Stomach (tissue), 9 donors: ENCODE results near the gene AR. TPM values are rescaled to one million over a fixed set of nuclear protein-coding genes. Genes with fewer than 3 reads are reported as not detected.

Source experiments
- DNase-seq, 2 donors: peaks; one replicate each; pipeline versions ENCODE4 v3.0.0 to v3.0.0-alpha.2; 2013 to 2019
- H3K27ac ChIP-seq, 5 donors: fragments of 200-600 bp in 4 of 5; sonication (generic) in 4 of 5; one replicate each; pipeline ENCODE4 v1.5.1; 2013 to 2019; ENCODE audit warnings: mild to moderate bottlenecking in 1 of 5, moderate library complexity in 1 of 5
- H3K27me3 ChIP-seq, 3 donors: fragments of 200-600 bp; sonication (generic); one replicate each; pipeline ENCODE4 v1.5.1; 2017 to 2019; ENCODE audit warnings: mixed run types in 1 of 3
- H3K36me3 ChIP-seq, 4 donors: fragments of 200-600 bp; sonication (generic); 1 replicate in 3 of 4; 2 replicates in 1 of 4; pipeline ENCODE4 v1.5.1; 2016 to 2019
- H3K4me1 ChIP-seq, 4 donors: fragments of 200-600 bp; sonication (generic); one replicate each; pipeline ENCODE4 v1.5.1; 2016 to 2019
- H3K4me3 ChIP-seq, 4 donors: fragments of 200-600 bp; sonication (generic) in 3 of 4; one replicate each; pipeline ENCODE4 v1.5.1; 2016 to 2019; ENCODE audit warnings: mild to moderate bottlenecking in 1 of 4
- H3K9me3 ChIP-seq, 4 donors: fragments of 200-600 bp; sonication (generic); one replicate each; pipeline ENCODE4 v1.5.1; 2016 to 2019
- EP300 ChIP-seq: sonication (generic); formaldehyde crosslinking; IDR thresholded peaks from one replicate; pipeline ENCODE4 v1.6.1; 2017; ENCODE audit warnings: antibody characterized with exemption
- POLR2A ChIP-seq, 4 donors: fragments of 450-650 bp; IDR thresholded peaks; one replicate each; pipeline ENCODE4 v1.6.1; 2016; ENCODE audit warnings: antibody characterized with exemption in 4 of 4, control low read depth in 2 of 4, mild to moderate bottlenecking in 1 of 4, moderate library complexity in 1 of 4
- POLR2AphosphoS5 ChIP-seq, 3 donors: sonication (generic); formaldehyde crosslinking; IDR thresholded peaks; one replicate each; pipeline ENCODE4 v1.6.1; 2016; ENCODE audit warnings: antibody characterized with exemption in 3 of 3
- WGBS, 5 donors: extraction: QIAGEN DNeasy Blood & Tissue Kit in 3 of 5; methylation state at CpG; one replicate each; pipeline versions ENCODE4 v1.1.5 to v1.1.7; 2013 to 2018; 5-methylcytosine and 5-hydroxymethylcytosine counted together
- intact Hi-C: fragments of 100-400 bp; cut with DNase I; formaldehyde crosslinking; loops from one replicate; pipeline ENCODE4 v1.15.1; 2023; ENCODE audit warnings: low total_unique reads
- polyA plus RNA-seq, 3 donors: library from polyadenylated mRNA; stranded (reverse); fragments of 200-250 nt; gene quantifications; one replicate each; pipeline ENCODE4 v1.2.3, GENCODE V29; 2013
- total RNA-seq, 5 donors: library from RNA; depleted of rRNA; stranded (reverse); fragments of >200 nt; gene quantifications; one replicate each; pipeline versions ENCODE4 v1.1.0 to v1.2.3, GENCODE V29; 2014 to 2016
- TF ChIP-seq, protein P1 (sequence below), 7 experiments: fragments of 450-650 bp in 4 of 7; fragments of 200-600 bp in 3 of 7; sonication (generic) in 3 of 7; IDR thresholded peaks; one replicate each; pipeline ENCODE4 v1.5.1; 2016 to 2019; ENCODE audit warnings: antibody characterized with exemption in 7 of 7, control low read depth in 2 of 7, mild to moderate bottlenecking in 1 of 7
- donor health status: healthy with polysubstance abuse.
- donor health status: Bipolar disorder and iron deficiency.
- donor health status: healthy.

AR gene
- total and polyA plus RNA-seq, 8 donors: 0.50 to 8.8 (median 1.4) TPM

DNA sequence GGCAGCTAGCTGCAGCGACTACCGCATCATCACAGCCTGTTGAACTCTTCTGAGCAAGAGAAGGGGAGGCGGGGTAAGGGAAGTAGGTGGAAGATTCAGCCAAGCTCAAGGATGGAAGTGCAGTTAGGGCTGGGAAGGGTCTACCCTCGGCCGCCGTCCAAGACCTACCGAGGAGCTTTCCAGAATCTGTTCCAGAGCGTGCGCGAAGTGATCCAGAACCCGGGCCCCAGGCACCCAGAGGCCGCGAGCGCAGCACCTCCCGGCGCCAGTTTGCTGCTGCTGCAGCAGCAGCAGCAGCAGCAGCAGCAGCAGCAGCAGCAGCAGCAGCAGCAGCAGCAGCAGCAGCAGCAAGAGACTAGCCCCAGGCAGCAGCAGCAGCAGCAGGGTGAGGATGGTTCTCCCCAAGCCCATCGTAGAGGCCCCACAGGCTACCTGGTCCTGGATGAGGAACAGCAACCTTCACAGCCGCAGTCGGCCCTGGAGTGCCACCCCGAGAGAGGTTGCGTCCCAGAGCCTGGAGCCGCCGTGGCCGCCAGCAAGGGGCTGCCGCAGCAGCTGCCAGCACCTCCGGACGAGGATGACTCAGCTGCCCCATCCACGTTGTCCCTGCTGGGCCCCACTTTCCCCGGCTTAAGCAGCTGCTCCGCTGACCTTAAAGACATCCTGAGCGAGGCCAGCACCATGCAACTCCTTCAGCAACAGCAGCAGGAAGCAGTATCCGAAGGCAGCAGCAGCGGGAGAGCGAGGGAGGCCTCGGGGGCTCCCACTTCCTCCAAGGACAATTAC, 1.4 kb downstream of the AR start:
- intact Hi-C loops: no loop called here
- Histone ChIP-seq H3K4me1 (peaks cover 0 to 22% (median 15%) of the 10 kb centered on the region in 4 donors), H3K4me3 (peak overlapping the region; percentile 46 to 52 (median 47)), H3K9me3 (peaks cover 0 to 3% (median 0%) of the 10 kb centered on the region in 4 donors), H3K27ac (peak overlapping the region in 1 of 5 donors; percentile 39), H3K36me3 (no peaks in the 10 kb centered on the region), H3K27me3 (peaks cover 0 to 32% (median 27%) of the 10 kb centered on the region in 3 donors)
- TF ChIP-seq EP300 (no peak), POLR2A (IDR thresholded peaks at IDR 0.05) (no peak), POLR2AphosphoS5 (IDR thresholded peaks at IDR 0.05) (no peak)
- TF ChIP-seq, protein P1, sequence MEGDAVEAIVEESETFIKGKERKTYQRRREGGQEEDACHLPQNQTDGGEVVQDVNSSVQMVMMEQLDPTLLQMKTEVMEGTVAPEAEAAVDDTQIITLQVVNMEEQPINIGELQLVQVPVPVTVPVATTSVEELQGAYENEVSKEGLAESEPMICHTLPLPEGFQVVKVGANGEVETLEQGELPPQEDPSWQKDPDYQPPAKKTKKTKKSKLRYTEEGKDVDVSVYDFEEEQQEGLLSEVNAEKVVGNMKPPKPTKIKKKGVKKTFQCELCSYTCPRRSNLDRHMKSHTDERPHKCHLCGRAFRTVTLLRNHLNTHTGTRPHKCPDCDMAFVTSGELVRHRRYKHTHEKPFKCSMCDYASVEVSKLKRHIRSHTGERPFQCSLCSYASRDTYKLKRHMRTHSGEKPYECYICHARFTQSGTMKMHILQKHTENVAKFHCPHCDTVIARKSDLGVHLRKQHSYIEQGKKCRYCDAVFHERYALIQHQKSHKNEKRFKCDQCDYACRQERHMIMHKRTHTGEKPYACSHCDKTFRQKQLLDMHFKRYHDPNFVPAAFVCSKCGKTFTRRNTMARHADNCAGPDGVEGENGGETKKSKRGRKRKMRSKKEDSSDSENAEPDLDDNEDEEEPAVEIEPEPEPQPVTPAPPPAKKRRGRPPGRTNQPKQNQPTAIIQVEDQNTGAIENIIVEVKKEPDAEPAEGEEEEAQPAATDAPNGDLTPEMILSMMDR (IDR thresholded peaks at IDR 0.05): no peak
- DNase-seq: peak in 1 of 2 donors; percentile 28
- WGBS, 5 donors: 0 to 35% (median 5%) methylated on average over 2 to 35 of the region's 35 CpGs

DNA sequence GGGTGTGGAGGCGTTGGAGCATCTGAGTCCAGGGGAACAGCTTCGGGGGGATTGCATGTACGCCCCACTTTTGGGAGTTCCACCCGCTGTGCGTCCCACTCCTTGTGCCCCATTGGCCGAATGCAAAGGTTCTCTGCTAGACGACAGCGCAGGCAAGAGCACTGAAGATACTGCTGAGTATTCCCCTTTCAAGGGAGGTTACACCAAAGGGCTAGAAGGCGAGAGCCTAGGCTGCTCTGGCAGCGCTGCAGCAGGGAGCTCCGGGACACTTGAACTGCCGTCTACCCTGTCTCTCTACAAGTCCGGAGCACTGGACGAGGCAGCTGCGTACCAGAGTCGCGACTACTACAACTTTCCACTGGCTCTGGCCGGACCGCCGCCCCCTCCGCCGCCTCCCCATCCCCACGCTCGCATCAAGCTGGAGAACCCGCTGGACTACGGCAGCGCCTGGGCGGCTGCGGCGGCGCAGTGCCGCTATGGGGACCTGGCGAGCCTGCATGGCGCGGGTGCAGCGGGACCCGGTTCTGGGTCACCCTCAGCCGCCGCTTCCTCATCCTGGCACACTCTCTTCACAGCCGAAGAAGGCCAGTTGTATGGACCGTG, 2.2 kb downstream of the AR start:
- Histone ChIP-seq H3K27me3 (peaks cover 0 to 32% (median 27%) of the 10 kb centered on the region in 3 donors), H3K9me3 (no peaks in the 10 kb centered on the region), H3K4me3 (peak overlapping the region; percentile 46 to 52 (median 47)), H3K4me1 (peaks cover 0 to 22% (median 15%) of the 10 kb centered on the region in 4 donors), H3K36me3 (no peaks in the 10 kb centered on the region), H3K27ac (peak overlapping the region in 2 of 5 donors; percentile 39 to 62)
- DNase-seq: peak in 1 of 2 donors; percentile 60
- intact Hi-C loops: no loop called here
- WGBS, 5 donors: 3 to 38% (median 19%) methylated on average over 12 to 41 of the region's 41 CpGs; no CpG with 5 or more reads in 1 of the 5 donors
- no peak for TF ChIP-seq POLR2A (IDR thresholded peaks at IDR 0.05)
- TF ChIP-seq, protein P1 (IDR thresholded peaks at IDR 0.05): no peak

DNA sequence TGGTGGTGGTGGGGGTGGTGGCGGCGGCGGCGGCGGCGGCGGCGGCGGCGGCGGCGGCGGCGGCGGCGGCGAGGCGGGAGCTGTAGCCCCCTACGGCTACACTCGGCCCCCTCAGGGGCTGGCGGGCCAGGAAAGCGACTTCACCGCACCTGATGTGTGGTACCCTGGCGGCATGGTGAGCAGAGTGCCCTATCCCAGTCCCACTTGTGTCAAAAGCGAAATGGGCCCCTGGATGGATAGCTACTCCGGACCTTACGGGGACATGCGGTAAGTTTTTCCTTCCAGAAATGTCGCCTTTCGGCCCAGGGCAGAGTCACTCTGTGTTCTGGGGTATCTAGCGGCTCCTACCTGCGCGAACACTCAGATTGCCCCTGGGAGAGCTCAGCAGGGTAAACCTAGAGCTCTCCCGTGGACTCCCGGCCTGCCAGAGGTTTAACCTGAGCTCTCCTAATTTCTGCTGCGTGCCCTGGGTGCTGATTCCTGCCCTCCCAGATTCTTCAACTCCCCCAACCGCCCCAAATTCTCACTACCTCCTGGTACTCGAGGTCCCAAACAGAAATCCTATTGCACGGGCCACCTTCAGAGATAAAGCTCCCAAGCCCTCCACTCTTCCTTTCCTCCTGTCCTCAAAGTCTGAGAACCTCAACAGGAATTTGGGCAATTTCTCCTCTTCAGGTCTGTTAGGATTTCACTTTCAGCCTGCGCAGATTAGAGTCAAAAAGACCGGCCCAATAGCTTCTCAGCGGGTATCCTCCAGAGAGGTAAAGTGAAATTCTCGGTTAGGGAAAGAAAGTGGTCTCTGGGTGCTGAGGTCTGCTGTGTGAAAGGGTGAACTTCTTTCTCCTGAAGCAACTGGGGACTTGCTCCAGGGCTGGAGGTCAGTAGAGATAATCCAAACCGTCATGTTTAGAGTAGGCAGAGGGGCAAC, 2.9 kb downstream of the AR start:
- 14 to 44% (median 36%) methylated on average over 10 to 35 of the region's 44 CpGs for WGBS, 5 donors
- Histone ChIP-seq H3K27me3 (peaks cover 0 to 32% (median 27%) of the 10 kb centered on the region in 3 donors), H3K27ac (peak overlapping the region in 1 of 5 donors; percentile 62), H3K9me3 (no peaks in the 10 kb centered on the region), H3K36me3 (no peaks in the 10 kb centered on the region), H3K4me1 (peaks cover 0 to 22% (median 15%) of the 10 kb centered on the region in 4 donors), H3K4me3 (peak overlapping the region; percentile 46 to 52 (median 47))
- intact Hi-C loops: no loop called here
- no peak for DNase-seq
- no peak for TF ChIP-seq EP300
- TF ChIP-seq, protein P1 (IDR thresholded peaks at IDR 0.05): no peak
- no peak for TF ChIP-seq POLR2A (IDR thresholded peaks at IDR 0.05)
- TF ChIP-seq POLR2AphosphoS5 (IDR thresholded peaks at IDR 0.05): no peak
